ENCODE results near the gene SERPINF2.

Gene SERPINF2

DNA sequence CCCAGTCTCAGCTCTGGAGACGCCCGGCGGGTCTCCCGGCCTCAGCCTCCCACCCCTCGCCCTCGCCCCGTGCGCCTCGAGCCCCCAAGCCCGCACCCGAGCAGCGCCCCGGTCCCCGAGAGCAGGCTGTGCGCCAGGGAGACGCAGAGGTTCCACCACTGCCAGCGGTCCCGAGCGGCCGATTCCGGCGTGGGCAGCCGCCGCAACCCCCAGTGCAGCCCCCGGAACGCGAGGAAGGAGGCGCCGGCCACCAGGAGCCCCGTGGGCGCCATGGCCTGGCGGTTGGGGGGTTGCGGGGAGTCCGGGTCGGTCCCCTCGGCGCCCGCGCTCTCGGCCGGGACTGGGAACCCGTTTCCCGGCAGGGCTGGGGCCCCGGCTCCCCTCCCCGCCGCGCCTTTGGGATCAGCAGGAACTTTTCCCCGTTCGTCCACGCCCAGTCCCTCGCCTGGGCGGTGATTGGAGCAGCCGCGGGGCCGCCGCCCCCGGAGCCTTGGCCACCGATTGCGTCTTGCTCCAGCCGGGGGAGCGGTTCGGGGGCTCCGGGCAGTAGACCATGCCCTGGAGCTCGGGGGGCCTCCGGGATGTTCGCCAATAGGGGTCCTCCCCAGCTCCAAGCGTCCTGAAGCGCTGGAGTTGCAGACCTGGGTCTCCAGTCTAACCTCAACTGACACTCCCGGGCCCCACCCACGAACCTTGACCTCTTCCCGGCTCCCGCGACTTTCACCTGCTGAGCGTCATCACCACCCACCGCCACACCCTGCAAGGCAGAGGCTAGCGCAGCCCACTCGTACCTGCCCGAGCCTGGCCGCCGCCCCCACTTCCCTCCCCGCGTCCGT, 32.5 kb upstream of the SERPINF2 start, which contains the start of gene TLCD2:
TSS of gene TLCD2 (minus strand) at position 407 of the 836 bp plus-strand sequence. CDS start at position 272, 135 bp downstream.
- ATAC-seq (ENCODE audit: low read depth) (peak; percentile 55), DNase-seq (ENCODE audit: low spot score) (peak; percentile 79)
- H3K4me3 ChIP-seq (ENCODE audit: severe bottlenecking), result peak within 1 kb of the TSS; percentile 83
- peak within 1 kb of the TSS; percentile 93 for H3K27ac ChIP-seq (ENCODE audit: poor library complexity, severe bottlenecking)
- H3K27me3 ChIP-seq (ENCODE audit: insufficient read depth, poor library complexity, severe bottlenecking), result no peaks in the 10 kb centered on the region
- TF ChIP-seq, protein P1, sequence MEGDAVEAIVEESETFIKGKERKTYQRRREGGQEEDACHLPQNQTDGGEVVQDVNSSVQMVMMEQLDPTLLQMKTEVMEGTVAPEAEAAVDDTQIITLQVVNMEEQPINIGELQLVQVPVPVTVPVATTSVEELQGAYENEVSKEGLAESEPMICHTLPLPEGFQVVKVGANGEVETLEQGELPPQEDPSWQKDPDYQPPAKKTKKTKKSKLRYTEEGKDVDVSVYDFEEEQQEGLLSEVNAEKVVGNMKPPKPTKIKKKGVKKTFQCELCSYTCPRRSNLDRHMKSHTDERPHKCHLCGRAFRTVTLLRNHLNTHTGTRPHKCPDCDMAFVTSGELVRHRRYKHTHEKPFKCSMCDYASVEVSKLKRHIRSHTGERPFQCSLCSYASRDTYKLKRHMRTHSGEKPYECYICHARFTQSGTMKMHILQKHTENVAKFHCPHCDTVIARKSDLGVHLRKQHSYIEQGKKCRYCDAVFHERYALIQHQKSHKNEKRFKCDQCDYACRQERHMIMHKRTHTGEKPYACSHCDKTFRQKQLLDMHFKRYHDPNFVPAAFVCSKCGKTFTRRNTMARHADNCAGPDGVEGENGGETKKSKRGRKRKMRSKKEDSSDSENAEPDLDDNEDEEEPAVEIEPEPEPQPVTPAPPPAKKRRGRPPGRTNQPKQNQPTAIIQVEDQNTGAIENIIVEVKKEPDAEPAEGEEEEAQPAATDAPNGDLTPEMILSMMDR (IDR thresholded peaks at IDR 0.05; ENCODE audit: poor library complexity, severe bottlenecking), result no peak
- H3K36me3 ChIP-seq (ENCODE audit: low read depth), result peaks cover 33% of the 10 kb centered on the region
- no peaks in the 10 kb centered on the region for H3K9me3 ChIP-seq (ENCODE audit: severe bottlenecking)
- H3K4me1 ChIP-seq (ENCODE audit: insufficient read depth, poor library complexity, severe bottlenecking), result peaks cover 22% of the 10 kb centered on the region

- ATAC-seq (ENCODE audit: low read depth), result no peak
- H3K9me3 ChIP-seq (ENCODE audit: severe bottlenecking), result no peaks in the 10 kb centered on the region
- H3K4me1 ChIP-seq (ENCODE audit: insufficient read depth, poor library complexity, severe bottlenecking), result peaks cover 22% of the 10 kb centered on the region
- peak overlapping the region; percentile 93 for H3K27ac ChIP-seq (ENCODE audit: poor library complexity, severe bottlenecking)
- TF ChIP-seq, protein P1 (IDR thresholded peaks at IDR 0.05; ENCODE audit: poor library complexity, severe bottlenecking), result no peak
- no peaks in the 10 kb centered on the region for H3K27me3 ChIP-seq (ENCODE audit: insufficient read depth, poor library complexity, severe bottlenecking)
- DNase-seq (ENCODE audit: low spot score), result no peak
- H3K36me3 ChIP-seq (ENCODE audit: low read depth), result peaks cover 33% of the 10 kb centered on the region
- peak overlapping the region; percentile 83 for H3K4me3 ChIP-seq (ENCODE audit: severe bottlenecking)
Observed at GRCh38 chr17:1710807-1711553, 31.7 kb upstream of the SERPINF2 start.

DNA sequence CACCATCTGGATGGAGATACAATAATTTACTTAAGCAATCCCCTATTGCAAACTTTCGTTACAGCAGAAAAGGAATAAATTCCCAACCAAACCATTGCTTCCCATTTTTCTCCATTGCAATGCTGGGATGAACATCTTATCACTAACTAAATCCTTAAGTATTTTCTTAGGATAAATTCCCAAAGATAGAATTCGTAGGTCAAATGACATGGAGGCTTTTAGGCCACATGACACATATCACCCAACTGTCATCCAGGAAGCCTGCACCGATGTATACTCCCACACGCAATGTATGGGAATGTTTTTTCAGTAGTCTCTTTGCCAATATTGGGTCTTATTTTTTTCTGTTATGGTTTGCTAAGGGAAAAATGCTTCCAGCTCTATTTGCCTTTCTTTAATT, 30.9 kb upstream of the SERPINF2 start:
- peaks cover 33% of the 10 kb centered on the region for H3K36me3 ChIP-seq (ENCODE audit: low read depth)
- peaks cover 22% of the 10 kb centered on the region for H3K4me1 ChIP-seq (ENCODE audit: insufficient read depth, poor library complexity, severe bottlenecking)

GRCh38 chr17:1712271-1712670, 30.4 kb upstream of the SERPINF2 start:
- no peak for ATAC-seq (ENCODE audit: low read depth)
- peaks cover 33% of the 10 kb centered on the region for H3K36me3 ChIP-seq (ENCODE audit: low read depth)

More for the DNA sequence above, 30.9 kb upstream of the SERPINF2 start:
- DNase-seq (ENCODE audit: low spot score), result no peak
- TF ChIP-seq, protein P1 (IDR thresholded peaks at IDR 0.05; ENCODE audit: poor library complexity, severe bottlenecking), result no peak
- no peak overlapping the region for H3K4me3 ChIP-seq (ENCODE audit: severe bottlenecking)
- H3K27ac ChIP-seq (ENCODE audit: poor library complexity, severe bottlenecking), result peak overlapping the region; percentile 93
- ATAC-seq (ENCODE audit: low read depth), result no peak
- no peaks in the 10 kb centered on the region for H3K9me3 ChIP-seq (ENCODE audit: severe bottlenecking)
- H3K27me3 ChIP-seq (ENCODE audit: insufficient read depth, poor library complexity, severe bottlenecking), result no peaks in the 10 kb centered on the region

More at GRCh38 chr17:1712271-1712670, 30.4 kb upstream of the SERPINF2 start:
- H3K4me1 ChIP-seq (ENCODE audit: insufficient read depth, poor library complexity, severe bottlenecking), result peaks cover 22% of the 10 kb centered on the region
- TF ChIP-seq, protein P1 (IDR thresholded peaks at IDR 0.05; ENCODE audit: poor library complexity, severe bottlenecking), result no peak
- no peaks in the 10 kb centered on the region for H3K9me3 ChIP-seq (ENCODE audit: severe bottlenecking)
- no peak overlapping the region for H3K4me3 ChIP-seq (ENCODE audit: severe bottlenecking)
- H3K27ac ChIP-seq (ENCODE audit: poor library complexity, severe bottlenecking), result peak overlapping the region; percentile 93
- no peaks in the 10 kb centered on the region for H3K27me3 ChIP-seq (ENCODE audit: insufficient read depth, poor library complexity, severe bottlenecking)
- DNase-seq (ENCODE audit: low spot score), result no peak

Data from RWPE2 (cell line).